Vagina (tissue), 2 donors: ENCODE results near the gene TNS3. TPM values are rescaled to one million over a fixed set of nuclear protein-coding genes. Genes with fewer than 3 reads are reported as not detected.

Source experiments
- DNase-seq, 2 donors: peaks; one replicate each; pipeline ENCODE4 v3.0.0-alpha.2; 2017; ENCODE audit errors: extremely low spot score in 2 of 2
- H3K27ac ChIP-seq: fragments of 200-600 bp; sonication (generic); one replicate; pipeline ENCODE4 v1.5.1; 2019
- H3K27me3 ChIP-seq: fragments of 200-600 bp; sonication (generic); one replicate; pipeline ENCODE4 v1.5.1; 2019
- H3K36me3 ChIP-seq, 2 donors: fragments of 200-600 bp; sonication (generic); one replicate each; pipeline ENCODE4 v1.5.1; 2017 to 2019
- H3K4me1 ChIP-seq: fragments of 200-600 bp; sonication (generic); one replicate; pipeline ENCODE4 v1.5.1; 2019
- H3K4me3 ChIP-seq, 2 donors: fragments of 200-600 bp; sonication (generic); 1 replicate in 1 of 2; 2 replicates in 1 of 2; pipeline ENCODE4 v1.5.1; 2016 to 2019
- H3K9me3 ChIP-seq: fragments of 200-600 bp; sonication (generic); one replicate; pipeline ENCODE4 v1.5.1; 2019
- CTCF ChIP-seq, 3 experiments: fragments of 450-650 bp in 2 of 3; fragments of 200-600 bp in 1 of 3; sonication (generic) in 1 of 3; IDR thresholded peaks; one replicate each; pipeline ENCODE4 v1.5.1; 2017 to 2019; ENCODE audit warnings: antibody characterized with exemption in 3 of 3, mild to moderate bottlenecking in 2 of 3, moderate library complexity in 2 of 3
- POLR2A ChIP-seq, 2 donors: fragments of 450-650 bp; IDR thresholded peaks; one replicate each; pipeline ENCODE4 v1.6.1; 2017; ENCODE audit warnings: antibody characterized with exemption in 2 of 2, mild to moderate bottlenecking in 2 of 2, moderate library complexity in 2 of 2
- POLR2AphosphoS5 ChIP-seq, 2 donors: sonication (generic); formaldehyde crosslinking; IDR thresholded peaks; one replicate each; pipeline ENCODE4 v1.9.0; 2017; ENCODE audit warnings: antibody characterized with exemption in 2 of 2, mild to moderate bottlenecking in 2 of 2, low read depth in 1 of 2; ENCODE audit not compliant: insufficient read depth in 1 of 2
- intact Hi-C: fragments of 100-400 bp; cut with DNase I; formaldehyde crosslinking; loops from one replicate; pipeline ENCODE4 v1.15.1; 2023
- total RNA-seq: library from RNA; depleted of rRNA; stranded (reverse); fragments of >200 nt; gene quantifications from one replicate; pipeline ENCODE4 v1.2.3, GENCODE V29; 2016

TNS3 gene
- total RNA-seq, 1 donor from 2014 or later: 36.8 TPM

DNA sequence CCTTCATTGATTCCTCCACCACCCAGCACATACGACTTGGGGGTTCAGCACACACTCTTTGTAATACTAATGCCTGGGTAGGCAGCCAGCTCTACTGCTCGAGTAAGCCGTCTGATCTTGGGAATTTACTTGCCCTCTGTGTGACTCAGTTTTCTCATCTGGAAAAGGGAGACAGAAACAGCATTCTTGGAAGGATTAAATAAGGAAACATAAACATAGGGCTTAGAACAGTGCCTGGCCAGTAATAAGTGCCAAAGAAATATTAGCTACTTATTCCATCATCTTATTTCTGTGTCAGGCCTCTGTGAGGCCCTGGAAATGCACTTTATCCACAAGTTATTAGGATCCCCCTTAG lies 130.1 kb downstream of the TNS3 start:
- intact Hi-C loops: no loop called here
- DNase-seq: no peak
- H3K4me1 ChIP-seq: peaks cover 29% of the 10 kb centered on the region
- no peak overlapping the region for H3K4me3 ChIP-seq
- H3K9me3 ChIP-seq: no peaks in the 10 kb centered on the region
- H3K27me3 ChIP-seq: no peaks in the 10 kb centered on the region
- no peak for TF ChIP-seq POLR2A (IDR thresholded peaks at IDR 0.05)
- TF ChIP-seq POLR2AphosphoS5 (IDR thresholded peaks at IDR 0.05; ENCODE audit: insufficient read depth in 1 of 2, low read depth in 1 of 2): no peak
- no peak for TF ChIP-seq CTCF (IDR thresholded peaks at IDR 0.05)
- H3K36me3 ChIP-seq: no peaks in the 10 kb centered on the region
- no peak overlapping the region for H3K27ac ChIP-seq

DNA sequence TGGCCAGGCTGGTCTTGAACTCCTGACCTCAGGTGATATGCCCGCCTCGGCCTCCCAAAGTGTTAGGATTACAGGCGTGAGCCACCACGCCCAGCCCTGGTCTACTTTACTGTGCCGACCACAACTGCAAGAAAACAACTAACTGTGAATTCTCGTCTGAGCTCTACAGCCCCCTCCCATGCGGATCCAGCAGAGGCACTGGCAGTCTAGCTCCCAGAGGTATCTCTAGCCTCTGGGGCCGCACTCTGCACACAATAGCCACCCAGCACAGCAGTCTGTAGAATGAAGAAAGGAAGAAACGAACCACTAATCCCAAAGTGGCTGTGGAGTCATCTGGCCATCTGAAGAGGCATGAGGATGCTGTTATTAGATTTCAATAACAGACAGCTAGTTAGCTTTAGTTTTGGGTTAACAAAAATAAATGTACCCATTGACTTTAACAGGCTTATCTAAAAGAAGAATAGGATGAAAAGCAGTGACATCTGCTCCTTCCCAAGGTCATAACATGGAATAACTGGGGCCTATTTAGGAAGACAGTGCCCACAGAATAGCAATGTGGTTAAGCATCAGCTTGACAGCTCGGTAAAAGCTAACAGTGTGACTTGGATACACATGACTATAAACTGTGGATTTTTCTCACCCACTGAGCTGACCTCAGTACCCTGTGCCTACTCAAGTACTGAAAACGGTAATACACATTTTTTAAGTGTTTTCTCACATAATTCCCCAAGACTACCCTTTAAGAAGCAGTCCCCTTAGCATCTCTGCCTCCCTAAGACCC lies 131.9 kb downstream of the TNS3 start:
- DNase-seq: no peak
- TF ChIP-seq POLR2AphosphoS5 (IDR thresholded peaks at IDR 0.05; ENCODE audit: insufficient read depth in 1 of 2, low read depth in 1 of 2): no peak
- TF ChIP-seq POLR2A (IDR thresholded peaks at IDR 0.05): no peak
- no peak for TF ChIP-seq CTCF (IDR thresholded peaks at IDR 0.05)
- H3K36me3 ChIP-seq: no peaks in the 10 kb centered on the region
- no peaks in the 10 kb centered on the region for H3K9me3 ChIP-seq
- H3K4me3 ChIP-seq: no peak overlapping the region
- H3K27ac ChIP-seq: no peak overlapping the region
- intact Hi-C loops: no loop called here
- peaks cover 24% of the 10 kb centered on the region for H3K4me1 ChIP-seq
- H3K27me3 ChIP-seq: no peaks in the 10 kb centered on the region

GRCh38 chr7:47448971-47449370 lies 132.9 kb downstream of the TNS3 start:
- no peak for TF ChIP-seq CTCF (IDR thresholded peaks at IDR 0.05)
- TF ChIP-seq POLR2AphosphoS5 (IDR thresholded peaks at IDR 0.05; ENCODE audit: insufficient read depth in 1 of 2, low read depth in 1 of 2): no peak
- no peak for TF ChIP-seq POLR2A (IDR thresholded peaks at IDR 0.05)
- Histone ChIP-seq H3K4me1 (peaks cover 14% of the 10 kb centered on the region), H3K27ac (no peak overlapping the region), H3K9me3 (no peaks in the 10 kb centered on the region), H3K36me3 (no peaks in the 10 kb centered on the region), H3K4me3 (no peak overlapping the region), H3K27me3 (no peaks in the 10 kb centered on the region)
- intact Hi-C loops: no loop called here
- DNase-seq: no peak

DNA sequence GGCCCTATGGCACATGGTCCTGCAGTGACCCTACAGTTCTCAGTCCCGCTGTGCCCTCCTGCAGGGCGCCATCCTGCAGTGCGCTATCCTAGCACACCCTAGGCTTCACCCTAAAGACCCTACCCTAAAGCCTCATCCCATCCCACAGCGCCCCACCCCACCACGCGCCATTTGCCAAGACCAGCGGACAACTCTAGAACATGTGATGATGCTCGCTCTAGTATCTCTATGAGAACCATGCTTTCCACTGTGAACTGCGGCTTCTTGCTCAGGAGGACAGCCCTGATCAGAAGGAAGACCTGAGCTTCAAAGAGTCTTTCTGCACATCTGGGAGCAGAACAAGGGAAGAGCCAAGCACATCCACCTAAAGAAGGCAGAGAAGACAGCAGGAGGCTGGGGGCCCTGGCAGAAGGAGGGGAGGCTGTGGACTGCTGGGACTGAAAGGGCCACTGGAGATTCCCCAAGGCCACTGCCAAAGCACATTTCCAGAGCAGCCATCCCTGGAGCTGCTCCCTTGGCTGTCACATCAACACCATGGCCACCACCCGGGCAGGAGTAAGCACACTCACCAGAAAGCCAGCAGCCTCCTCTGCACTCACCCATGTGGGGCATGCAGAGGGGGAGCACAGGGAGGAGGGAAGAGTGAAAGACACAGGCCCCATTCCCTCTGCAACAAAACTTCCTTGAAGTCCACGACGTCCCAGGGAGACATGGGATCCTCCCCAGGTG lies 134.1 kb downstream of the TNS3 start:
- no peaks in the 10 kb centered on the region for H3K36me3 ChIP-seq
- peaks cover 6% of the 10 kb centered on the region for H3K4me1 ChIP-seq
- H3K4me3 ChIP-seq: no peak overlapping the region
- H3K9me3 ChIP-seq: no peaks in the 10 kb centered on the region
- H3K27me3 ChIP-seq: no peaks in the 10 kb centered on the region
- DNase-seq: no peak
- no peak overlapping the region for H3K27ac ChIP-seq
- intact Hi-C loops: no loop called here
- TF ChIP-seq POLR2A (IDR thresholded peaks at IDR 0.05): no peak
- no peak for TF ChIP-seq POLR2AphosphoS5 (IDR thresholded peaks at IDR 0.05; ENCODE audit: insufficient read depth in 1 of 2, low read depth in 1 of 2)
- no peak for TF ChIP-seq CTCF (IDR thresholded peaks at IDR 0.05)
